SU-DHL-6 (cell line): Measurements from ENCODE around the gene ZNF197.

ENCODE experiments used
- CTCF ChIP-seq: fragments of 200-600 bp; sonication (generic); IDR thresholded peaks from one replicate; pipeline ENCODE4 v1.5.1; 2017; ENCODE audit warnings: antibody characterized with exemption, mild to moderate bottlenecking, low read length, moderate library complexity; ENCODE audit not compliant: insufficient read depth, poor library complexity, severe bottlenecking
- EZH2phosphoT487 ChIP-seq: fragments of 200-600 bp; sonication (generic), shearing (Covaris generic); conservative IDR thresholded peaks from 2 replicates; pipeline ENCODE4 v1.6.1; 2018; ENCODE audit warnings: mild to moderate bottlenecking, antibody characterized with exemption, low read length, moderate library complexity, mixed read lengths

- TF ChIP-seq CTCF, result no peak
- TF ChIP-seq EZH2phosphoT487, result no peak
Measured at GRCh38 chr3:44624749-44625480, at the start of gene ZNF197.
